B cell (primary cell): Measurements from ENCODE around the gene NR1H2. TPM values are rescaled to one million over a fixed set of nuclear protein-coding genes. Genes with fewer than 3 reads are reported as not detected.

Experiments
- ATAC-seq: fragments of 200-7000 bp; cut with Tn5 transposase; one replicate; pipeline ENCODE4 v1.10.0; 2021; ENCODE audit warnings: low read depth, mild to moderate bottlenecking, moderate number of reproducible peaks, moderate library complexity
- CTCF ChIA-PET: fragments of 350-600 bp; sonication (Branson Sonifier 250); formaldehyde crosslinking; loops from one replicate; lab custom pipeline; 2021; ENCODE audit warnings: antibody characterized with exemption, inconsistent platforms; lab: Charles Lee
- POLR2A ChIA-PET: fragments of 350-600 bp; sonication (Branson Sonifier 250); formaldehyde crosslinking; loops from one replicate; lab custom pipeline; 2021; ENCODE audit warnings: antibody characterized with exemption; lab: Charles Lee
- DNase-seq: peaks from one replicate; pipeline ENCODE4 v3.0.0; 2013
- H2AFZ ChIP-seq: 2 replicates; pipeline ENCODE4 v1.6.1; 2012; ENCODE audit warnings: mild to moderate bottlenecking, low read depth, low read length; ENCODE audit not compliant: insufficient read depth, poor library complexity, severe bottlenecking
- H3K27ac ChIP-seq, 2 donors: 1 replicate in 1 of 2; 2 replicates in 1 of 2; pipeline ENCODE4 v1.5.1; 2012 to 2013; ENCODE audit warnings: low read length in 2 of 2, mild to moderate bottlenecking in 2 of 2, moderate library complexity in 1 of 2
- H3K27me3 ChIP-seq, 4 experiments: fragments of 200-600 bp in 1 of 4; sonication (generic) in 1 of 4; replicated peaks in 1 of 4; 1 replicate in 2 of 4; 2 replicates in 2 of 4; pipeline versions ENCODE4 v1.6.1 to v1.7.0; 2013 to 2016; ENCODE audit warnings: low read length in 3 of 4, mild to moderate bottlenecking in 2 of 4, mixed read lengths in 1 of 4, moderate library complexity in 1 of 4; ENCODE audit not compliant: insufficient read depth in 4 of 4, control insufficient read depth in 3 of 4; ENCODE audit errors: control extremely low read depth in 1 of 4
- H3K36me3 ChIP-seq, 2 experiments: replicated peaks in 1 of 2; 1 replicate in 1 of 2; 2 replicates in 1 of 2; pipeline versions ENCODE4 v1.6.1 to v1.7.1; 2013; ENCODE audit warnings: low read length in 1 of 2; ENCODE audit not compliant: insufficient read depth in 2 of 2, control insufficient read depth in 1 of 2; ENCODE audit errors: control extremely low read depth in 1 of 2, extremely low read depth in 1 of 2
- H3K4me1 ChIP-seq, 2 donors: fragments of 200-600 bp in 1 of 2; sonication (generic) in 1 of 2; 1 replicate in 1 of 2; 2 replicates in 1 of 2; pipeline versions ENCODE4 v1.5.1 to v1.6.1; 2013 to 2017; ENCODE audit warnings: low read length in 2 of 2; ENCODE audit not compliant: control insufficient read depth in 2 of 2, insufficient read depth in 2 of 2
- H3K4me2 ChIP-seq: replicated peaks from 2 replicates; pipeline ENCODE3; 2012; ENCODE audit warnings: mild to moderate bottlenecking, low read depth, low read length; ENCODE audit not compliant: poor library complexity, severe bottlenecking
- H3K4me3 ChIP-seq, 5 experiments: fragments of 200-600 bp in 1 of 5; sonication (generic) in 1 of 5; 1 replicate in 3 of 5; 2 replicates in 2 of 5; pipeline versions ENCODE4 v1.5.1 to v1.7.0; 2011 to 2016; ENCODE audit warnings: low read length in 4 of 5, mild to moderate bottlenecking in 4 of 5, low read depth in 2 of 5, control low read depth in 1 of 5, moderate library complexity in 1 of 5; ENCODE audit not compliant: insufficient read depth in 1 of 5; ENCODE audit errors: control extremely low read depth in 1 of 5, extremely low read depth in 1 of 5
- H3K79me2 ChIP-seq: fragments of 200-600 bp; sonication (generic); one replicate; pipeline ENCODE4 v1.6.0; 2016; ENCODE audit warnings: low read length; ENCODE audit not compliant: control insufficient read depth, insufficient read depth
- H3K9ac ChIP-seq: fragments of 200-600 bp; sonication (generic); 2 replicates; pipeline ENCODE4 v1.6.1; 2017; ENCODE audit warnings: mild to moderate bottlenecking, low read length, moderate library complexity
- H3K9me3 ChIP-seq, 3 donors: one replicate each; pipeline versions ENCODE4 v1.6.1 to v1.7.1; 2013; ENCODE audit warnings: low read length in 2 of 3; ENCODE audit not compliant: control insufficient read depth in 2 of 3, insufficient read depth in 1 of 3; ENCODE audit errors: control extremely low read depth in 1 of 3
- H4K20me1 ChIP-seq: 2 replicates; pipeline ENCODE4 v1.6.0; 2012; ENCODE audit warnings: mild to moderate bottlenecking, low read length; ENCODE audit not compliant: insufficient read depth, control insufficient read depth, poor library complexity, severe bottlenecking
- H3K27ac Mint-ChIP-seq: one replicate; pipeline ENCODE4 v1.8.0; 2021; ENCODE audit warnings: mixed read lengths
- H3K27me3 Mint-ChIP-seq: one replicate; pipeline ENCODE4 v1.8.0; 2021; ENCODE audit warnings: mixed read lengths
- H3K4me1 Mint-ChIP-seq: one replicate; pipeline ENCODE4 v1.8.0; 2021; ENCODE audit warnings: mixed read lengths
- H3K4me3 Mint-ChIP-seq: one replicate; pipeline ENCODE4 v1.8.0; 2021; ENCODE audit warnings: mixed read lengths
- H3K9me3 Mint-ChIP-seq: one replicate; pipeline ENCODE4 v1.8.0; 2022; ENCODE audit warnings: mixed read lengths; ENCODE audit not compliant: insufficient read depth
- EZH2 ChIP-seq: IDR thresholded peaks from 2 replicates; pipeline ENCODE4 v1.6.1; 2012; ENCODE audit warnings: borderline replicate concordance, low read depth, mild to moderate bottlenecking, moderate library complexity, low read length; ENCODE audit not compliant: insufficient read depth, poor library complexity, severe bottlenecking
- WGBS: methylation state at CpG from one replicate; pipeline ENCODE4 v1.1.5; 2013; ENCODE audit warnings: missing lambda C conversion rate; ENCODE audit not compliant: insufficient coverage; 5-methylcytosine and 5-hydroxymethylcytosine counted together
- intact Hi-C: fragments of 100-400 bp; cut with micrococcal nuclease; formaldehyde crosslinking; loops from one replicate; pipeline ENCODE4 v1.10.0; 2022
- polyA plus RNA-seq: library from polyadenylated mRNA; depleted of rRNA; stranded (reverse); fragments of >200 nt; gene quantifications from 2 replicates; pipeline ENCODE4 v1.2.3, GENCODE V29; 2012
- total RNA-seq, 2 donors: library from RNA; stranded (reverse); fragments of 120-200 nt in 1 of 2; gene quantifications; 1 replicate in 1 of 2; 2 replicates in 1 of 2; pipeline versions ENCODE4 v1.2.3 to v1.2.4, GENCODE V29; 2013 to 2022
- TF ChIP-seq, protein P1 (sequence below): fragments of 200-600 bp; IDR thresholded peaks from one replicate; pipeline ENCODE4 v1.8.0; 2022; ENCODE audit warnings: antibody characterized with exemption, mild to moderate bottlenecking

Gene NR1H2
- total and polyA plus RNA-seq, 2 donors (not counting 1 experiment from before 2014, with no cell fraction given), result 116 to 164 TPM

DNA sequence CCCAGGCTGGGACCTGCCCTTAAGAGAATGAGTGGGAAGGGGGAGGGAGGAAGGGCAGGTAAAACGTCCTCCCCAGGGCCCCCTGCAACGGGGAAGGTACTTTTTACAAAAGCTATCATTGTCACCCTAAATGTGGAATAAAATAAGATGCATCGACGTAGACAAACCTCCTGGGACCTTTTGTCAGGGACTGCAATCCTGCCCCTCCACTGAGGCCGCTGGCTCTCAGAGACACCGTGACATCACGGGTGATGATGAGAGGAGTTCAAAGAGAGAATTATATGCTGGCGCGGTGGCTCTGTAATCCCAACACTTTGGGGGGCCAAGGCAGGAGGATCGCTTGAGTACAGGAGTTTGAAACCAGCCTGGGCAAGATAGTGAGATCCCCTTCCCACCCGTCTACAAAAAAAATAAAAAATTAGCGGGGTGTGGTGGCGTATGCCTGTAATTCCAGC, 54.7 kb downstream of the NR1H2 start:
- H3K9me3 Mint-ChIP-seq, result no peaks in the 10 kb centered on the region
- peak overlapping the region; percentile 99 for H3K27ac Mint-ChIP-seq
- ATAC-seq (peak; percentile 29), DNase-seq (peak; percentile 91)
- 19% methylated on average over 7 of the region's 13 CpGs for WGBS
- intact Hi-C loops, result loop anchor here (1.0 to 5.0 kb wide), 4 partner anchors 16 to 74 kb away; partner anchors contain the start of gene NR1H2
- peak overlapping the region; percentile 97 to 99 for H3K27ac ChIP-seq
- H3K4me1 ChIP-seq, result peaks cover 70 to 87% of the 10 kb centered on the region in 2 donors
- CTCF ChIA-PET, result interaction anchor here (0.6 to 3.5 kb wide), 4 partner anchors 10 to 74 kb away, joined by 3 to 9 read pairs (median 6); no protein-coding TSS in a partner anchor
- H3K9me3 ChIP-seq, result peaks cover 0 to 16% (median 0%) of the 10 kb centered on the region in 3 donors
- H2AFZ ChIP-seq, result peak overlapping the region; percentile 37
- H3K36me3 ChIP-seq, result peaks cover 2 to 29% of the 10 kb centered on the region in 2 experiments
- TF ChIP-seq, protein P1, sequence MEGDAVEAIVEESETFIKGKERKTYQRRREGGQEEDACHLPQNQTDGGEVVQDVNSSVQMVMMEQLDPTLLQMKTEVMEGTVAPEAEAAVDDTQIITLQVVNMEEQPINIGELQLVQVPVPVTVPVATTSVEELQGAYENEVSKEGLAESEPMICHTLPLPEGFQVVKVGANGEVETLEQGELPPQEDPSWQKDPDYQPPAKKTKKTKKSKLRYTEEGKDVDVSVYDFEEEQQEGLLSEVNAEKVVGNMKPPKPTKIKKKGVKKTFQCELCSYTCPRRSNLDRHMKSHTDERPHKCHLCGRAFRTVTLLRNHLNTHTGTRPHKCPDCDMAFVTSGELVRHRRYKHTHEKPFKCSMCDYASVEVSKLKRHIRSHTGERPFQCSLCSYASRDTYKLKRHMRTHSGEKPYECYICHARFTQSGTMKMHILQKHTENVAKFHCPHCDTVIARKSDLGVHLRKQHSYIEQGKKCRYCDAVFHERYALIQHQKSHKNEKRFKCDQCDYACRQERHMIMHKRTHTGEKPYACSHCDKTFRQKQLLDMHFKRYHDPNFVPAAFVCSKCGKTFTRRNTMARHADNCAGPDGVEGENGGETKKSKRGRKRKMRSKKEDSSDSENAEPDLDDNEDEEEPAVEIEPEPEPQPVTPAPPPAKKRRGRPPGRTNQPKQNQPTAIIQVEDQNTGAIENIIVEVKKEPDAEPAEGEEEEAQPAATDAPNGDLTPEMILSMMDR, result no peak
- no peak for TF ChIP-seq EZH2
- no peaks in the 10 kb centered on the region for H3K79me2 ChIP-seq
- peaks cover 11% of the 10 kb centered on the region for H4K20me1 ChIP-seq
- H3K4me3 ChIP-seq, result peak overlapping the region; percentile 35 to 66 (median 61)
- peak overlapping the region; percentile 97 for H3K4me3 Mint-ChIP-seq
- no peaks in the 10 kb centered on the region for H3K27me3 Mint-ChIP-seq
- H3K27me3 ChIP-seq, result no peaks in the 10 kb centered on the region
- H3K4me2 ChIP-seq, result peak overlapping the region; percentile 92
- POLR2A ChIA-PET, result interaction anchor here (0.7 to 6.0 kb wide), 8 partner anchors 13 to 98 kb away, joined by 3 to 96 read pairs (median 4); partner anchors contain the start of genes POLD1 and SPIB
- peaks cover 80% of the 10 kb centered on the region for H3K4me1 Mint-ChIP-seq
- H3K9ac ChIP-seq, result peak overlapping the region; percentile 72
